Mononuclear cell (primary cell): ENCODE results near the gene MRPL27. TPM values are rescaled to one million over a fixed set of nuclear protein-coding genes. Genes with fewer than 3 reads are reported as not detected.
"Not testable (repeated sequence)": the region's sequence is repeated elsewhere in the genome, so short reads cannot be mapped to it uniquely, and the experiment has no call there.

Experiments used
- H3K27me3 ChIP-seq: 2 replicates; pipeline ENCODE4 v1.6.0; 2011; ENCODE audit warnings: low read length, control low read depth; ENCODE audit not compliant: insufficient read depth
- H3K4me1 ChIP-seq: 2 replicates; pipeline ENCODE4 v1.5.1; 2011; ENCODE audit warnings: mild to moderate bottlenecking, low read length, control low read depth; ENCODE audit not compliant: insufficient read depth
- H3K4me3 ChIP-seq: 2 replicates; pipeline ENCODE4 v1.5.1; 2011; ENCODE audit warnings: mild to moderate bottlenecking, low read length, moderate library complexity
- H3K9me3 ChIP-seq: 2 replicates; pipeline ENCODE4 v1.5.1; 2011; ENCODE audit warnings: low read depth, mild to moderate bottlenecking, control low read depth, low read length
- total RNA-seq: library from RNA; depleted of rRNA; stranded (reverse); fragments of >200 nt; gene quantifications from one replicate; pipeline ENCODE4 v1.2.3, GENCODE V29; 2012

MRPL27 gene
- 17.1 TPM for total RNA-seq

DNA sequence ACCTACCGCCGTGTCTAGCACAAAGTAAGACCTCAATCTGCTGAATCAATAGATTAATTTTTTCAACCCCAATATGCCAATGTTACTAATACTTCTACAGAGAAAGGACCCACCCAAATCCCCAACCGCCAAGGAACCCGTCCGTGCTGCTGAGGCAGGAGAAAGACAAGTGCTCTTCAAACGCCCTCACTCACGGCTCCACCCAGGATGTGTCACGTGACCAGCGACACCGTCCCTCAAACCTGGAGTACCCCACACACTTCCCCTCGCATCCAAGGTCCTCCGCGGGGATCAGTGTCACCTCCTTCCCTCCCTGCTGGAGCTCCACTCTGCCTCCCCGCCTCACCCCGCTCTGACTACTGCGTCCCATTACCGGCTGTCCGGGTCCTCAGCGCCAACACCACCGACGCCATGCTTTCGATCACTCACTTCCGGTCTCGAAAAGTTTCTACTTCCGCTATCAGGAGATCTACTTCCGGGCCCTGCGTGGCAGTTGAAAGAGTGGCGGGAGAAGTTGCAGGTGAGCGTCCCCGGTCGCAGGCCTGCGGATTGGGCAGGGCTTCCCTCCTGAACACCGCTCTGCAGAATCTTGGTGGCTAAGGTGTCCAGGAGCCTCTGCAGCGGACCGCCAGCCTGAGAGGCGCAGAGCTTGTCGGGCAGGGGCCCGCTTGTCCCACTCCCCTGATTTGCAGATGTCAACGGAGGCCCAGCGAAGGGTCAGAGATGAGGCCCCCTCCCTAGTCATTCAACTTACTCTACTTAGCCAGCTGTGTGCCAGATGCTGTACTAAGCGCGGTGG, at the start of gene MRPL27, which contains the start of gene EME1:
Gene MRPL27 (minus strand): TSS at position 427 of the 799 bp plus-strand sequence. CDS start 14 bp downstream, at position 413.
Gene EME1 (plus strand): TSS at position 472 of the 799 bp plus-strand sequence. CDS start 1,980 bp downstream, outside the sequence.
- H3K27me3 ChIP-seq = no peaks in the 10 kb centered on the region
- H3K4me3 ChIP-seq = peak within 1 kb of the TSS; percentile 83
- peaks cover 19% of the 10 kb centered on the region for H3K4me1 ChIP-seq
- H3K9me3 ChIP-seq = no peaks in the 10 kb centered on the region

GRCh38 chr17:50422738-50423137, 49.8 kb upstream of the MRPL27 start:
- no peaks in the 10 kb centered on the region for H3K27me3 ChIP-seq
- peaks cover 51% of the 10 kb centered on the region for H3K4me1 ChIP-seq
- H3K9me3 ChIP-seq = no peaks in the 10 kb centered on the region
- H3K4me3 ChIP-seq = no peak overlapping the region

GRCh38 chr17:50421308-50422051, 48.5 kb upstream of the MRPL27 start:
- Histone ChIP-seq H3K4me1 (peaks cover 38% of the 10 kb centered on the region), H3K9me3 (no peaks in the 10 kb centered on the region), H3K4me3 (peak overlapping the region; percentile 26), H3K27me3 (no peaks in the 10 kb centered on the region)

GRCh38 chr17:50420419-50421112, 47.6 kb upstream of the MRPL27 start:
- H3K4me3 ChIP-seq = no peak overlapping the region
- H3K27me3 ChIP-seq = no peaks in the 10 kb centered on the region
- peaks cover 35% of the 10 kb centered on the region for H3K4me1 ChIP-seq
- no peaks in the 10 kb centered on the region for H3K9me3 ChIP-seq

DNA sequence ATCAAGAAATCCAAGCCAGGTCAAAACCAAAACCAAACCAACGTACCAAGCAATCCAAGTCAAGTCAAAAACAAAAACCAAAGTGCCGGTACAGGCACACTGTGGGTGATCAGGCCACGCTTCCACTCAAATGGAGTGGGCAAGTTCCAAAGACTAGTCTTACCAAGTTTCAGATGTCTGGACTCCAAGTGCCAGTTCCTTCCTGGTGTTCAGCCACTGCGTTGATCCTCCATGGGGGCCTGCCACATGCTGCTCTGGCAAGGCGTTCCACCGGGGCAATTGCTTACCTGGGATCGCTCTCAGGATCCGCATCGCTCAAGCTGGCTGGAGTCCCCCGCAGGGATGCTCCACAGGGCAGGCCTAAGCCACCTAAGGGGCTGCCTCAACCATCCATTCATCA, 46.6 kb upstream of the MRPL27 start:
- not testable (repeated sequence) for H3K4me3 ChIP-seq, H3K9me3 ChIP-seq, H3K27me3 ChIP-seq
- peaks cover 27% of the 10 kb centered on the region for H3K4me1 ChIP-seq

DNA sequence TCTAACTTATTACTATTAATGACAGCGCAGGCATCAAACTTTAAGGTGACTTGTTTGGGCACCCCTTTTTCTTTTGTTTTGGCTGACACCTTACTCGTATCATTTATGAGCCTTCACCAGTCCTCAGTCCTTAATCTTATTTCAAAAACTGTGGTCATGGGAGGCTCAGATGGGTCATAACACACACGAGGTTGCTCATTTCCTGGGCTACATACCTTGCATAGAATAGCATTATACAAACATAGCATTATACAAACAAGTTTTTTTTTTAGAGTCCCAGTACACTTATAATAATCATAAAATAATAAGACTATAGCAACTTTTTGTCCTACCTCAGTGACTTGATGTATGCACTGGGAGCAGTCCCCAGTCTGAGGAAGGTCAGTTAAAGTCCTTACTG, 41.8 kb upstream of the MRPL27 start:
- Histone ChIP-seq H3K4me3 (no peak overlapping the region), H3K9me3 (no peaks in the 10 kb centered on the region), H3K4me1 (no peaks in the 10 kb centered on the region), H3K27me3 (no peaks in the 10 kb centered on the region)

DNA sequence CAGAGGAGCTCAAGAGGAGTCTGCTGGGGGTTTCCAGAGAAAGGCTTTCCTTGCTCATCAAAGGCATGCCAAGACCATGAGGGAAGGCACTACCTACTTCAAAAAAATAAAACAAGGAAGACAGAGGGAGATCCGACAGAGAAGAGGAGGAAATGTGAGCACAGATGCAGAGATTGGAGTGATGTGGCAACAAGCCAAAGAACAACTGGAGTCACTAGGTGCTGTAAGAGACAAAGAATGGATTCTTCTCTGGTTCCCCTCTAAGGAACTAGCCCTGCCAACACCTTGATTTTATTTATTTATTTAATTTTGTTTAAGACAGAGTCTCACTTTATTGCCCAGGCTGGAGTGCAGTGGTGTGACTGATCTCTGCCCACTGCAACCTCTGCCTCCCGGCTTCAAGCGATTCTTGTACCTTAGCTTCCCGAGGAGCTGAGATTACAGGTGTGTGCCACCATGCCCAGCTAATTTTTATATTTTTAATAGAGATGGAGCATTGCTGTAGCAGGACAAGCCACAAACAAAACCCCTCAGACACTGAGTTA, 39.3 kb upstream of the MRPL27 start:
- Histone ChIP-seq H3K27me3 (no peaks in the 10 kb centered on the region), H3K9me3 (no peaks in the 10 kb centered on the region), H3K4me3 (no peak overlapping the region), H3K4me1 (no peaks in the 10 kb centered on the region)

GRCh38 chr17:50407921-50408320, 34.9 kb upstream of the MRPL27 start:
- no peaks in the 10 kb centered on the region for H3K4me1 ChIP-seq
- no peaks in the 10 kb centered on the region for H3K9me3 ChIP-seq
- no peak overlapping the region for H3K4me3 ChIP-seq
- H3K27me3 ChIP-seq = peaks cover 8% of the 10 kb centered on the region

GRCh38 chr17:50406578-50406977, 33.6 kb upstream of the MRPL27 start:
- no peaks in the 10 kb centered on the region for H3K9me3 ChIP-seq
- peaks cover 8% of the 10 kb centered on the region for H3K27me3 ChIP-seq
- H3K4me1 ChIP-seq = no peaks in the 10 kb centered on the region
- no peak overlapping the region for H3K4me3 ChIP-seq

DNA sequence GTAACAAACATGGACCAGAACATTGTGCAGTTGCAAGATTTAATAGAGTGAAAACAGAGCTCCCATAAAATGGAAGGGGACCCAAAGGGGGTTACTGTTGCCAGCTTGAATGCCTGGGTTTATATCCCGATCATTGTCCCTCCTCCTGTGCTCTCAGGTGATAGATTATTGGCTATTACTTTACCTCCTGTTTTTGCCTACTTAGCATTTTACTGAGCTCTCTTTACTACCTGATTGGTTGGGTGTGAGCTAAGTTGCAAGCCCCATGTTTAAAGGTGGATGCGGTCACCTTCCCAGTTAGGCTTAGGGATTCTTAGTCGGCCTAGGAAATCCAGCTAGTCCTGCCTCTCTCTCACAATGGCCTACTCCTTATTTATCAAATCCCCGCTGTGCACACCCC, 32.4 kb upstream of the MRPL27 start:
- H3K9me3 ChIP-seq, H3K4me3 ChIP-seq, H3K4me1 ChIP-seq, H3K27me3 ChIP-seq: not testable (repeated sequence)

- H3K27me3 ChIP-seq, H3K4me3 ChIP-seq, H3K9me3 ChIP-seq: not testable (repeated sequence)
- peaks cover 26% of the 10 kb centered on the region for H3K4me1 ChIP-seq
These were observed 26.6 kb upstream of the MRPL27 start for GRCh38 chr17:50399591-50399990.

DNA sequence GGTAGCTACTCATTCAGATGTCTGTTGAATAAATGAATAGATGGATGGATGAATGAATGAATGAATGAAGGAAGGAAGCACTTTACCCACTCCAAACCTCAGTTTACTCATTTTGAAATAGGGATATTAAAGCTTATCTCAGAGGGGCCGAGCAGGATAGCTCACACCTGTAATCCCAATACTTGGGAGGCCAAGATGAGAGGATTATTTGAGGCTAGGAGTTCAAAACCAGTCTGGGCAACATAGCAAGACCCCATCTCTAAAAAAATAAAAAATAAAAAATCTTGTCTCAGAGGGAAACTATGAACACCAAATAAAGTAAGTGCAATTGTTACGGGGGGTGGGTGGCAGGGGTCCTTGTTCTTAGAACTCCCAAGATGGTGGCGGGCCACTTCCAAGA, 25.7 kb upstream of the MRPL27 start:
- not testable (repeated sequence) for H3K4me3 ChIP-seq, H3K9me3 ChIP-seq, H3K27me3 ChIP-seq

DNA sequence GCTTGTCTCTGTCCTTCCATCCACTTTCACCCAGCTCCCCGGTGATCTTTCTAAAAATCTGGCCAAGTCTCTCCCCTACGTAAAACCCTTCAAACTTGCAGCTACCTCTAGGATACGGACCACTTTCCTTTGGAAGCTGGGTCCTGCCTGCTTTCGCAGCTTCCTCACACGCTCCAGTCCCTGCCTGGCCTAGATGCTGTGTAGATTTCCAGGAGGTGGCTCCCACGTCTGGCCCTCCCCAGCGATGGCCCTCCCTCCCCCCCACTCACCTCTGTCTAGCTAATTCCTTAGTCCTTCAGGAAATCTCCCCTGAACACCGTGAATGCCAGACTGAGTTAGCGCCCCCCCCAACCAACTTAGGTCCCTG, 24.9 kb upstream of the MRPL27 start:
- Histone ChIP-seq H3K9me3 (no peaks in the 10 kb centered on the region), H3K4me3 (no peak overlapping the region), H3K4me1 (peaks cover 26% of the 10 kb centered on the region), H3K27me3 (no peaks in the 10 kb centered on the region)

More for the DNA sequence above, 25.7 kb upstream of the MRPL27 start:
- peaks cover 26% of the 10 kb centered on the region for H3K4me1 ChIP-seq

DNA sequence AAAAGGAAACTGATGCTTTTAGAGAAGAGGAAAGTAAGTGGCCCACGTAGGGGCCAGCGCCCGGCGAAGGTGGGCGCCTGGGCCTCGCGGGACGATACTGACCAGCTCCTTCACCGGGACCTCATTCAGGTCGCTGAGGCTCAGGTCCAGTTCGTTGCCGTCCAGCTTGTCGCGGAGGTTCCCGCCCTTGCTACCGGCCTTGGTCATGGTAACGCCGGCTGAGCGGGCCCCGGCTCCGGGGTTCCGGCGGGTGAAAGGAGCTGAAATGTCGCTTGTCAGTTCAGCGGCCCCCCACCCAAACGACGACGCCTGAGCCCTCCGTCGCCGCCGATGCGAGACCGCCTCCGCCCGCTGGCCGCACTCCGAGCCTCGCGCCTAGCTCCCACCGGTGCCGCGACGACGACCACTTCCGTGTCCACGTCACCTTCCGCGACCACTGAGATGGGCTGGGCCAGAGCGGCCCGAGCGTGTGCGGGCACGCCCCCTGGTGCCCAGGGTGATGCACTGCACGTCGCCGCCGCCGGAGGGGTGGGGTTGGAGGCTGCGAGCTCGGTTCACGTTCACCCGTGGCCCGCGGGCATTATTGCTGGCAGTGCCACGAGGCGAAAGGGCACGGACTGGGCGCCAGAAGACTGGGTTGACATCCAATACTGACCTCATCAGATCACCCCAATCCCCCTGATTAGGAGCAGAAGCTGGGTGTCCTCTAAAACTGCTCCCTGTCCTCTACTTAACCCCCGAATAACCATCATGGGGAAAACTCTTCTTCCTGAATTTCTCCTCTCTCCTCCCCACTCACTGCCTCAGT, 24.3 kb upstream of the MRPL27 start, which contains the start of gene LRRC59:
Gene LRRC59 (minus strand): TSS at position 413 of the 808 bp plus-strand sequence. CDS start 206 bp downstream, at position 207.
- Histone ChIP-seq H3K9me3 (no peaks in the 10 kb centered on the region), H3K4me3 (peak within 1 kb of the TSS; percentile 97), H3K4me1 (peaks cover 26% of the 10 kb centered on the region), H3K27me3 (no peaks in the 10 kb centered on the region)
